Endothelial cell of hepatic sinusoid (primary cell): ENCODE measurements around the gene PARD3B.

Experiments used
- in situ Hi-C: cut with HindIII; loops from 2 replicates; pipeline ENCODE4 v1.10.0; 2017; ENCODE audit warnings: low sequenced_read_pairs

PARD3B gene

GRCh38 chr2:205524656-205525055 is 979.4 kb downstream of the PARD3B start:
- in situ Hi-C loops: no loop called here

GRCh38 chr2:205527801-205528200 is 982.5 kb downstream of the PARD3B start:
- in situ Hi-C loops: no loop called here

- in situ Hi-C loops: no loop called here
Observed at GRCh38 chr2:205531072-205531471, 985.8 kb downstream of the PARD3B start.

- in situ Hi-C loops: no loop called here
Observed at GRCh38 chr2:205531489-205532148, 986.3 kb downstream of the PARD3B start.

GRCh38 chr2:205535001-205535400 is 989.7 kb downstream of the PARD3B start:
- in situ Hi-C loops: no loop called here

- in situ Hi-C loops: no loop called here
Observed at GRCh38 chr2:205539603-205540002, 994.3 kb downstream of the PARD3B start.

- in situ Hi-C loops: no loop called here
Observed at GRCh38 chr2:205540036-205540435, 994.8 kb downstream of the PARD3B start.

GRCh38 chr2:205543262-205543843 is 998.1 kb downstream of the PARD3B start:
- in situ Hi-C loops: no loop called here

- in situ Hi-C loops: no loop called here
Observed at GRCh38 chr2:205543937-205544702, 998.8 kb downstream of the PARD3B start.

- in situ Hi-C loops: no loop called here
Observed at GRCh38 chr2:205545971-205546816, 1000.9 kb downstream of the PARD3B start.

GRCh38 chr2:205555566-205556230 is 1010.4 kb downstream of the PARD3B start:
- in situ Hi-C loops: no loop called here

- in situ Hi-C loops: no loop called here
Observed at GRCh38 chr2:205556357-205556756, 1011.1 kb downstream of the PARD3B start.

- in situ Hi-C loops: no loop called here
Observed at GRCh38 chr2:205556841-205557539, 1011.7 kb downstream of the PARD3B start.

GRCh38 chr2:205557873-205558272 is 1012.6 kb downstream of the PARD3B start:
- in situ Hi-C loops: no loop called here

GRCh38 chr2:205561441-205561840 is 1016.2 kb downstream of the PARD3B start:
- in situ Hi-C loops: loop anchor here (10.0 kb wide), 1 partner anchor 1417 kb away; no protein-coding TSS in a partner anchor

- in situ Hi-C loops: loop anchor here (10.0 kb wide), 1 partner anchor 1419 kb away; no protein-coding TSS in a partner anchor
Observed at GRCh38 chr2:205563646-205564045, 1018.4 kb downstream of the PARD3B start.

- in situ Hi-C loops: loop anchor here (10.0 kb wide), 1 partner anchor 1420 kb away; no protein-coding TSS in a partner anchor
Observed at GRCh38 chr2:205564346-205565141, 1019.3 kb downstream of the PARD3B start.

GRCh38 chr2:205565142-205565522 is 1019.9 kb downstream of the PARD3B start:
- in situ Hi-C loops: loop anchor here (10.0 kb wide), 1 partner anchor 1420 kb away; no protein-coding TSS in a partner anchor
